Mesenchymal stem cell (in vitro differentiated cells and primary cell): ENCODE measurements around the gene FAM13A.

Experiments
- DNase-seq: peaks from one replicate; pipeline ENCODE4 v3.0.0-alpha.2; 2013
- H2AFZ ChIP-seq: one replicate; pipeline ENCODE4 v1.6.1; 2013; ENCODE audit warnings: low read depth, mild to moderate bottlenecking, control low read depth, inconsistent platforms, low read length, moderate library complexity
- H2AK5ac ChIP-seq: 2 replicates; pipeline ENCODE4 v1.6.1; 2013; ENCODE audit warnings: low read length, moderate library complexity, mild to moderate bottlenecking, inconsistent platforms; ENCODE audit not compliant: severe bottlenecking
- H2BK120ac ChIP-seq: one replicate; pipeline ENCODE4 v1.6.1; 2013; ENCODE audit warnings: low read depth, mild to moderate bottlenecking, inconsistent platforms, low read length, moderate library complexity
- H2BK12ac ChIP-seq, 2 experiments: one replicate each; pipeline ENCODE4 v1.6.1; 2013; ENCODE audit warnings: inconsistent platforms in 2 of 2, low read length in 2 of 2, mild to moderate bottlenecking in 2 of 2, moderate library complexity in 2 of 2, control low read depth in 1 of 2
- H2BK15ac ChIP-seq: one replicate; pipeline ENCODE4 v1.6.1; 2013; ENCODE audit warnings: mild to moderate bottlenecking, low read depth, inconsistent platforms; ENCODE audit not compliant: poor library complexity, severe bottlenecking
- H2BK5ac ChIP-seq: 2 replicates; pipeline ENCODE4 v1.6.1; 2013; ENCODE audit warnings: low read depth, mild to moderate bottlenecking, low read length, control low read depth, inconsistent platforms; ENCODE audit not compliant: poor library complexity, severe bottlenecking
- H3K14ac ChIP-seq, 2 experiments: one replicate each; pipeline ENCODE4 v1.6.1; 2013; ENCODE audit warnings: inconsistent platforms in 2 of 2, low read length in 2 of 2, control low read depth in 1 of 2, mild to moderate bottlenecking in 1 of 2, moderate library complexity in 1 of 2
- H3K18ac ChIP-seq, 2 experiments: one replicate each; pipeline ENCODE4 v1.6.1; 2013; ENCODE audit warnings: inconsistent platforms in 2 of 2, low read length in 2 of 2, control low read depth in 1 of 2, low read depth in 1 of 2, mild to moderate bottlenecking in 1 of 2
- H3K23ac ChIP-seq, 2 experiments: one replicate each; pipeline ENCODE4 v1.6.1; 2013; ENCODE audit warnings: inconsistent platforms in 2 of 2, low read length in 2 of 2, mild to moderate bottlenecking in 2 of 2, moderate library complexity in 2 of 2, control low read depth in 1 of 2
- H3K27ac ChIP-seq: 2 replicates; pipeline ENCODE4 v1.5.1; 2013; ENCODE audit warnings: mild to moderate bottlenecking, moderate library complexity, low read length, control low read depth, inconsistent platforms; ENCODE audit not compliant: poor library complexity, severe bottlenecking
- H3K27me3 ChIP-seq, 2 experiments: 2 replicates each; pipeline versions ENCODE4 v1.6.1 to v1.7.0; 2013; ENCODE audit warnings: low read length in 2 of 2, mild to moderate bottlenecking in 2 of 2, moderate library complexity in 2 of 2, control low read depth in 1 of 2, inconsistent platforms in 1 of 2; ENCODE audit not compliant: control insufficient read depth in 1 of 2, insufficient read depth in 1 of 2
- H3K36me3 ChIP-seq, 2 experiments: 2 replicates each; pipeline versions ENCODE4 v1.6.1 to v1.7.0; 2013; ENCODE audit warnings: low read length in 2 of 2, control low read depth in 1 of 2, inconsistent platforms in 1 of 2, low read depth in 1 of 2, mild to moderate bottlenecking in 1 of 2; ENCODE audit not compliant: insufficient read depth in 2 of 2, control insufficient read depth in 1 of 2
- H3K4ac ChIP-seq, 2 experiments: one replicate each; pipeline ENCODE4 v1.6.1; 2013; ENCODE audit warnings: inconsistent platforms in 2 of 2, low read length in 2 of 2, mild to moderate bottlenecking in 2 of 2, moderate library complexity in 2 of 2, control low read depth in 1 of 2, low read depth in 1 of 2
- H3K4me1 ChIP-seq: 2 replicates; pipeline ENCODE4 v1.6.1; 2013; ENCODE audit warnings: low read depth, low read length, control low read depth; ENCODE audit not compliant: control insufficient read depth, insufficient read depth
- H3K4me2 ChIP-seq: 2 replicates; pipeline ENCODE4 v1.6.1; 2013; ENCODE audit warnings: low read length, mild to moderate bottlenecking, inconsistent platforms; ENCODE audit not compliant: poor library complexity, severe bottlenecking
- H3K4me3 ChIP-seq, 2 experiments: 2 replicates each; pipeline versions ENCODE4 v1.5.1 to v1.7.0; 2013; ENCODE audit warnings: low read length in 2 of 2, mild to moderate bottlenecking in 2 of 2, control low read depth in 1 of 2, low read depth in 1 of 2; ENCODE audit not compliant: insufficient read depth in 1 of 2
- H3K79me1 ChIP-seq: replicated peaks from 2 replicates; pipeline ENCODE4 v1.6.1; 2013; ENCODE audit warnings: mild to moderate bottlenecking, control low read depth, low read length, inconsistent platforms; ENCODE audit not compliant: poor library complexity, severe bottlenecking
- H3K9ac ChIP-seq: 2 replicates; pipeline ENCODE4 v1.7.0; 2013; ENCODE audit warnings: mild to moderate bottlenecking, low read length, moderate library complexity
- H3K9me3 ChIP-seq: 2 replicates; pipeline ENCODE4 v1.7.0; 2013; ENCODE audit warnings: mild to moderate bottlenecking, low read length; ENCODE audit not compliant: control insufficient read depth
- H4K8ac ChIP-seq: one replicate; pipeline ENCODE4 v1.6.1; 2013; ENCODE audit warnings: inconsistent platforms, mild to moderate bottlenecking, low read length, moderate library complexity
- H4K91ac ChIP-seq: one replicate; pipeline ENCODE4 v1.6.1; 2013; ENCODE audit warnings: mild to moderate bottlenecking, low read length, inconsistent platforms
- WGBS: methylation state at CpG from one replicate; pipeline ENCODE4 v1.1.7; 2013; ENCODE audit warnings: mixed read lengths; 5-methylcytosine and 5-hydroxymethylcytosine counted together

Gene FAM13A

DNA sequence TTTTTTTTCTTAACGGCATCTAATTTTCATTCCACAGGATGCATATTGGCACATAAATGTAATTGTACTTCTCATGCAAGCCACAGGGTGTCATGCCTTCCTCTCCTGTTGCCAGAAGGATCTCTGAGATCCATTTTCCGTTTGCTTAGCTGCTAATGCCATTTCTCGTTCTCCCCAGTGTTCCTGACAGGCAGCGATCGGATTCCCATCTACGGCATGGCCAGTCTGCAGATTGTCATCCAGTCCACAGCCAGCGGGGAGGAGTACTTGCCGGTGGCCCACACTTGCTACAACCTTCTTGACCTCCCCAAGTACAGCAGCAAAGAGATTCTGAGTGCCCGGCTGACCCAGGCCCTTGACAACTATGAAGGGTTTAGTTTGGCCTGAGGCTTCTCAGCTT lies 350.4 kb downstream of the FAM13A start:
- H3K9me3 ChIP-seq: no peaks in the 10 kb centered on the region
- no peak overlapping the region for H3K4me2 ChIP-seq
- H2AK5ac ChIP-seq: no peak overlapping the region
- H3K14ac ChIP-seq: no peak overlapping the region
- DNase-seq: peak; percentile 51
- peak overlapping the region; percentile 74 for H3K9ac ChIP-seq
- WGBS: 83% methylated on average over 9 of the region's 9 CpGs
- no peak overlapping the region for H2BK15ac ChIP-seq
- H4K91ac ChIP-seq: no peak overlapping the region
- H2BK12ac ChIP-seq: no peak overlapping the region
- no peak overlapping the region for H3K4me3 ChIP-seq
- H2BK120ac ChIP-seq: no peak overlapping the region
- H4K8ac ChIP-seq: no peak overlapping the region
- H2AFZ ChIP-seq: no peak overlapping the region
- no peak overlapping the region for H2BK5ac ChIP-seq
- H3K27me3 ChIP-seq: no peaks in the 10 kb centered on the region
- H3K36me3 ChIP-seq: peaks cover 0 to 40% of the 10 kb centered on the region in 2 experiments
- H3K79me1 ChIP-seq: no peaks in the 10 kb centered on the region
- no peak overlapping the region for H3K27ac ChIP-seq
- no peak overlapping the region for H3K23ac ChIP-seq
- no peak overlapping the region for H3K4ac ChIP-seq
- H3K4me1 ChIP-seq: no peaks in the 10 kb centered on the region
- no peak overlapping the region for H3K18ac ChIP-seq

DNA sequence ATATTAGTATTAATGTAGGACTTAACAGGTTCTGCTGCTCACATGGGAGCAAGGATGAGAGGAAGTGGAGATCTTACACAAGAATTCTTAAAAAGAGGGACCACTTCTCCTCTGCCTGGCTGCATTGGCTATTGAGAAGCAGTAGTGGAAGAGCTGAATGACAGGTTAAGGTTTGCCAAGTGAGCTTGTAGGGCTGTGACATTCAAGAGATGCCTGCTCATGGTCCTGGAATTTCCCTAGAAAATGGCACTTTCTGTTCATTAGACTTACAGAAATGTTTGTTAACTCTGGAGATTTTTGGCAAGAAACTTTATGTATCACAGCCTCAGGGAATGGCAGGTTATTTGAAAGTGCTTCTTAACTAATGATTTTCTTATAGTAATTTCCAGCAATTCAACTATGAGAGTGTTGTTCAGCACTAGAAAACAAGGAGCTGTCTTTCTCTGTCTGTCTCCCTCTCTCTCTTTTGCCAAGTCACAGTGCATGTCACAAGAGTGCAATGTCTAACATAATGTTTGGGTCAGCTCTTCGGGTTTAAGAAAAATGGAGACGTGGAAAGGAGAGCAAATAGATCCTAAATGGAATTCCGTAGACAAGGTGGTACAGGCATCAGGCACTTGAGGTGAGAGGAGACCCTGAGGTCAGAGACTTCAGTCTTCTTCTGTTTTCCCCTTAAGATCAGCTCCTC lies 351.0 kb downstream of the FAM13A start:
- H2BK120ac ChIP-seq: no peak overlapping the region
- peak overlapping the region; percentile 74 for H3K9ac ChIP-seq
- H2BK12ac ChIP-seq: no peak overlapping the region
- H4K8ac ChIP-seq: no peak overlapping the region
- peak; percentile 38 for DNase-seq
- H2AK5ac ChIP-seq: no peak overlapping the region
- WGBS: 88% methylated on average over 3 of the region's 3 CpGs
- H3K9me3 ChIP-seq: no peaks in the 10 kb centered on the region
- H3K4ac ChIP-seq: no peak overlapping the region
- H2BK5ac ChIP-seq: no peak overlapping the region
- H3K79me1 ChIP-seq: no peaks in the 10 kb centered on the region
- no peak overlapping the region for H3K27ac ChIP-seq
- H3K4me2 ChIP-seq: no peak overlapping the region
- H3K36me3 ChIP-seq: peaks cover 0 to 36% of the 10 kb centered on the region in 2 experiments
- H3K4me3 ChIP-seq: no peak overlapping the region
- H3K4me1 ChIP-seq: no peaks in the 10 kb centered on the region
- H3K23ac ChIP-seq: no peak overlapping the region
- H4K91ac ChIP-seq: no peak overlapping the region
- no peak overlapping the region for H2AFZ ChIP-seq
- no peak overlapping the region for H3K14ac ChIP-seq
- no peak overlapping the region for H2BK15ac ChIP-seq
- no peaks in the 10 kb centered on the region for H3K27me3 ChIP-seq
- no peak overlapping the region for H3K18ac ChIP-seq

DNA sequence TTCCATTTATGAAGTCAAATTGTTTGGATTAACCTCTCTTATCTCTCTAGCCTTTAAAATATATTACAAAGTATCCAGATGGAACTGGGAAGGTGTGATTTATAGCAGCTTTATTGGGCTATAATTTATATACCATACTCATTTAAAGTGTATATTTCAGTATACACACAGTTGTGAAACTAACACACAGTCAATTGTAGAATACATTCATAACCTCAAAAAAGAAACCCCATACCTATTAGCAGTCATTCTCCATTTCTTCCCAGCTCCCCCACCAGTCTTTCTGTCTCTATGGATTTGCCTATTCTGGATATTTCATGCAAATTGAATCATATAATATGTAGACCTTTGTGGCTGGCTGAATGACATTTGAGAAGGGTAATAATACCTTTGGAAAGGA lies 351.8 kb downstream of the FAM13A start:
- H3K9ac ChIP-seq: no peak overlapping the region
- peaks cover 0 to 29% of the 10 kb centered on the region in 2 experiments for H3K36me3 ChIP-seq
- H3K4me2 ChIP-seq: no peak overlapping the region
- H2AK5ac ChIP-seq: no peak overlapping the region
- H2BK5ac ChIP-seq: no peak overlapping the region
- H4K8ac ChIP-seq: no peak overlapping the region
- H3K27me3 ChIP-seq: no peaks in the 10 kb centered on the region
- H3K27ac ChIP-seq: no peak overlapping the region
- no peak overlapping the region for H3K23ac ChIP-seq
- no peak overlapping the region for H2BK12ac ChIP-seq
- no peak overlapping the region for H3K18ac ChIP-seq
- H2BK15ac ChIP-seq: no peak overlapping the region
- H3K14ac ChIP-seq: no peak overlapping the region
- H3K79me1 ChIP-seq: no peaks in the 10 kb centered on the region
- no peak overlapping the region for H3K4me3 ChIP-seq
- H3K4ac ChIP-seq: no peak overlapping the region
- no peaks in the 10 kb centered on the region for H3K9me3 ChIP-seq
- no peak for DNase-seq
- no peak overlapping the region for H2AFZ ChIP-seq
- H2BK120ac ChIP-seq: no peak overlapping the region
- H3K4me1 ChIP-seq: no peaks in the 10 kb centered on the region
- no peak overlapping the region for H4K91ac ChIP-seq

DNA sequence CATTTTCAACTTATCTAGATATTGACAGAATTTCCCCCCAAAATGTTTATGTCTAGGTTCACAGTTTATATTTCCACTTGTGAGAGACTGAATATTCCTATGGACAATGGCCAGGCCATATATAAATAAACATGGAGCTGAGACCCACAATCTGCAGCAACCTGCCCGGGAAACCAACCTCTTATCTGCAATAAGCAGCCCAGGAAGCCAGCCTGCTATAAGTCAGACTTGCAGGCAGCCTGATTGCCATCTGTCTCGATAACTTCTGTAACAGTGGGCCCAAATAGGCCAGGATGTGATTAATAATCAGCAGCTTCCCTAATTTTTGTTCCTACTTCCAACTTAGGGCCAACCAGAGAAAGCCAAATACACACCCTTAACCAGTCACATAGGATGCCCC lies 354.2 kb downstream of the FAM13A start:
- H3K18ac ChIP-seq: no peak overlapping the region
- no peak overlapping the region for H2AK5ac ChIP-seq
- no peak overlapping the region for H2BK12ac ChIP-seq
- H3K14ac ChIP-seq: no peak overlapping the region
- no peaks in the 10 kb centered on the region for H3K9me3 ChIP-seq
- H3K4ac ChIP-seq: no peak overlapping the region
- H3K79me1 ChIP-seq: no peaks in the 10 kb centered on the region
- no peaks in the 10 kb centered on the region for H3K4me1 ChIP-seq
- H3K9ac ChIP-seq: no peak overlapping the region
- no peak for DNase-seq
- H3K23ac ChIP-seq: no peak overlapping the region
- H3K36me3 ChIP-seq: peaks cover 0 to 21% of the 10 kb centered on the region in 2 experiments
- H4K8ac ChIP-seq: no peak overlapping the region
- no peak overlapping the region for H2BK15ac ChIP-seq
- no peak overlapping the region for H2AFZ ChIP-seq
- H2BK120ac ChIP-seq: no peak overlapping the region
- H3K27me3 ChIP-seq: no peaks in the 10 kb centered on the region
- no peak overlapping the region for H3K27ac ChIP-seq
- no peak overlapping the region for H3K4me2 ChIP-seq
- H3K4me3 ChIP-seq: no peak overlapping the region
- no peak overlapping the region for H4K91ac ChIP-seq
- WGBS: 96% methylated on average over 2 of the region's 2 CpGs
- no peak overlapping the region for H2BK5ac ChIP-seq
